Peyer's patch (tissue), 4 donors: ENCODE data around the gene RAB7B. TPM values are rescaled to one million over a fixed set of nuclear protein-coding genes. Genes with fewer than 3 reads are reported as not detected.

Experiments
- DNase-seq, 3 donors: peaks; one replicate each; pipeline ENCODE4 v3.0.0-alpha.2; 2017 to 2019
- H3K27ac ChIP-seq, 4 donors: fragments of 200-600 bp; sonication (generic); one replicate each; pipeline ENCODE4 v1.5.1; 2016 to 2019
- H3K27me3 ChIP-seq, 2 donors: fragments of 200-600 bp; sonication (generic); one replicate each; pipeline ENCODE4 v1.5.1; 2019
- H3K36me3 ChIP-seq, 3 donors: fragments of 200-600 bp; sonication (generic); one replicate each; pipeline ENCODE4 v1.5.1; 2016 to 2019
- H3K4me1 ChIP-seq, 4 donors: fragments of 200-600 bp; sonication (generic); one replicate each; pipeline ENCODE4 v1.5.1; 2016 to 2019
- H3K4me3 ChIP-seq, 4 donors: fragments of 200-600 bp; sonication (generic); 1 replicate in 3 of 4; 2 replicates in 1 of 4; pipeline ENCODE4 v1.5.1; 2016 to 2019; ENCODE audit warnings: mild to moderate bottlenecking in 1 of 4
- H3K9me3 ChIP-seq, 4 donors: fragments of 200-600 bp; sonication (generic); one replicate each; pipeline ENCODE4 v1.5.1; 2016 to 2019; ENCODE audit warnings: mild to moderate bottlenecking in 1 of 4
- CTCF ChIP-seq, 6 experiments: fragments of 450-650 bp in 4 of 6; fragments of 200-600 bp in 2 of 6; sonication (generic) in 1 of 6; IDR thresholded peaks; one replicate each; pipeline ENCODE4 v1.5.1; 2017 to 2019; ENCODE audit warnings: antibody characterized with exemption in 6 of 6, mild to moderate bottlenecking in 3 of 6, moderate library complexity in 1 of 6
- POLR2A ChIP-seq, 2 donors: fragments of 450-650 bp; IDR thresholded peaks; one replicate each; pipeline ENCODE4 v1.5.1; 2017; ENCODE audit warnings: antibody characterized with exemption in 2 of 2, mild to moderate bottlenecking in 2 of 2, moderate library complexity in 2 of 2
- total RNA-seq, 4 donors: library from RNA; depleted of rRNA; stranded (reverse); fragments of >200 nt; gene quantifications; one replicate each; pipeline ENCODE4 v1.1.0, GENCODE V29; 2016

Gene RAB7B
- total RNA-seq, 4 donors from 2014 or later: 0.35 to 0.47 (median 0.40) TPM; not detected in 1

- TF ChIP-seq CTCF (IDR thresholded peaks at IDR 0.05) (no peak), POLR2A (IDR thresholded peaks at IDR 0.05) (no peak)
- DNase-seq: peak in 1 of 3 donors; percentile 8
Measured at GRCh38 chr1:205927247-205927646, 75.9 kb downstream of the RAB7B start.

More at GRCh38 chr1:205927247-205927646, 75.9 kb downstream of the RAB7B start:
- no peak overlapping the region for H3K27ac ChIP-seq
- H3K36me3 ChIP-seq: no peaks in the 10 kb centered on the region
- H3K27me3 ChIP-seq: no peaks in the 10 kb centered on the region
- H3K4me3 ChIP-seq: no peak overlapping the region
- H3K9me3 ChIP-seq: no peaks in the 10 kb centered on the region
- no peaks in the 10 kb centered on the region for H3K4me1 ChIP-seq

Other genes with a start within 250 kb of the RAB7B start
- 10 to 100 TPM in 3 of 4 donors, 1 to 10 TPM in 1; 8.3 to 96.6 (median 22.0) TPM for gene RAB29, start 227.9 kb downstream of the RAB7B start, total RNA-seq
- 10 to 100 TPM in 1 of 4 donors, 1 to 10 TPM in 3; 4.0 to 21.5 (median 6.8) TPM for gene SLC41A1, start 190.2 kb downstream of the RAB7B start, total RNA-seq
- gene PM20D1, start 153.3 kb downstream of the RAB7B start, total RNA-seq: not detected
- gene SLC26A9, start 59.9 kb downstream of the RAB7B start, total RNA-seq: not detected
- 1 to 10 TPM in 3 of 4 donors, not detected in 1; 3.6 to 8.1 (median 3.6) TPM for gene CTSE, start 20.5 kb upstream of the RAB7B start, total RNA-seq
- 10 to 100 TPM in 1 of 4 donors, 1 to 10 TPM in 3; 1.1 to 28.1 (median 3.5) TPM for gene RHEX, start 49.8 kb upstream of the RAB7B start, total RNA-seq
- under 1 TPM in 1 of 4 donors, not detected in 3; 0.47 TPM for gene AVPR1B, start 114.0 kb upstream of the RAB7B start, total RNA-seq
- under 1 TPM in 1 of 4 donors, not detected in 3; 0.80 TPM for gene FAM72A, start 199.4 kb upstream of the RAB7B start, total RNA-seq
- 10 to 100 TPM; 14.2 to 80.0 (median 25.4) TPM for gene SRGAP2, start 200.1 kb upstream of the RAB7B start, total RNA-seq